Tibial nerve (tissue), 3 donors: Measurements from ENCODE around the gene RILPL2.

ENCODE experiments used
- POLR2A ChIP-seq, 2 donors: fragments of 450-650 bp; IDR thresholded peaks; one replicate each; pipeline ENCODE4 v1.6.1; 2017; ENCODE audit warnings: antibody characterized with exemption in 2 of 2, mild to moderate bottlenecking in 2 of 2, moderate library complexity in 2 of 2
- TF ChIP-seq, protein P1 (sequence below), 5 experiments: fragments of 200-600 bp in 3 of 5; fragments of 450-650 bp in 2 of 5; sonication (generic) in 3 of 5; IDR thresholded peaks; one replicate each; pipeline ENCODE4 v1.5.1; 2016 to 2019; ENCODE audit warnings: antibody characterized with exemption in 5 of 5, mild to moderate bottlenecking in 3 of 5, moderate library complexity in 2 of 5

DNA sequence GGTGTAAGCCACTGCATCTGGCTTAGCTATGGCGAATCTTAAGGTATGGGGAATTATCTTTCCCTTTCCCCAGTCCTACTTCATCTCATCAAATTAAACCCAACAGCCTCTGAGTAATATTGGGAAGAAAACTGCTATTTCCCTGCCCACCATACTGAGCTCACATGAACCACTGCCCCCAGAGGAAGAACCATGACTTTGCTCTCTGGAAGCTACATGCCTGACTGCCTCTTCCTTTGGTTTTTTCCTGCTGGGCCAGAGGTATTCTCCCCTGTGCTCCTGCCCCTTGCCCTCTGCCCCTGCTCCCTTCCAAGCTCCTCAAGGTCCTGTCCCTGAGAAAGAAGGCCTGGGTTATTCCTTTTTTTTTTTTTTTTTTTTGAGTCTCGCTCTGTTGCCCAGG lies 15.2 kb downstream of the RILPL2 start:
- TF ChIP-seq, protein P1, sequence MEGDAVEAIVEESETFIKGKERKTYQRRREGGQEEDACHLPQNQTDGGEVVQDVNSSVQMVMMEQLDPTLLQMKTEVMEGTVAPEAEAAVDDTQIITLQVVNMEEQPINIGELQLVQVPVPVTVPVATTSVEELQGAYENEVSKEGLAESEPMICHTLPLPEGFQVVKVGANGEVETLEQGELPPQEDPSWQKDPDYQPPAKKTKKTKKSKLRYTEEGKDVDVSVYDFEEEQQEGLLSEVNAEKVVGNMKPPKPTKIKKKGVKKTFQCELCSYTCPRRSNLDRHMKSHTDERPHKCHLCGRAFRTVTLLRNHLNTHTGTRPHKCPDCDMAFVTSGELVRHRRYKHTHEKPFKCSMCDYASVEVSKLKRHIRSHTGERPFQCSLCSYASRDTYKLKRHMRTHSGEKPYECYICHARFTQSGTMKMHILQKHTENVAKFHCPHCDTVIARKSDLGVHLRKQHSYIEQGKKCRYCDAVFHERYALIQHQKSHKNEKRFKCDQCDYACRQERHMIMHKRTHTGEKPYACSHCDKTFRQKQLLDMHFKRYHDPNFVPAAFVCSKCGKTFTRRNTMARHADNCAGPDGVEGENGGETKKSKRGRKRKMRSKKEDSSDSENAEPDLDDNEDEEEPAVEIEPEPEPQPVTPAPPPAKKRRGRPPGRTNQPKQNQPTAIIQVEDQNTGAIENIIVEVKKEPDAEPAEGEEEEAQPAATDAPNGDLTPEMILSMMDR (IDR thresholded peaks at IDR 0.05): no peak
- no peak for TF ChIP-seq POLR2A (IDR thresholded peaks at IDR 0.05)
